Right lobe of liver (tissue), 4 donors: ENCODE results near the gene DPH3.

Experiments used
- POLR2A ChIP-seq: fragments of 450-650 bp; IDR thresholded peaks from one replicate; pipeline ENCODE4 v1.6.1; 2017; ENCODE audit warnings: antibody characterized with exemption, mild to moderate bottlenecking
- TF ChIP-seq, protein P1 (sequence below), 4 donors: fragments of 200-600 bp in 3 of 4; fragments of 450-650 bp in 1 of 4; IDR thresholded peaks; one replicate each; pipeline versions ENCODE4 v1.5.1 to v1.8.0; 2016 to 2022; ENCODE audit warnings: antibody characterized with exemption in 4 of 4, mild to moderate bottlenecking in 2 of 4
- donor health status: DM: no; HTN: no; CAD: no.
- donor health status: DM: no; HTN: no; CAD: no.
- donor health status: DM: no; HTN: yes; CAD: no.

DNA sequence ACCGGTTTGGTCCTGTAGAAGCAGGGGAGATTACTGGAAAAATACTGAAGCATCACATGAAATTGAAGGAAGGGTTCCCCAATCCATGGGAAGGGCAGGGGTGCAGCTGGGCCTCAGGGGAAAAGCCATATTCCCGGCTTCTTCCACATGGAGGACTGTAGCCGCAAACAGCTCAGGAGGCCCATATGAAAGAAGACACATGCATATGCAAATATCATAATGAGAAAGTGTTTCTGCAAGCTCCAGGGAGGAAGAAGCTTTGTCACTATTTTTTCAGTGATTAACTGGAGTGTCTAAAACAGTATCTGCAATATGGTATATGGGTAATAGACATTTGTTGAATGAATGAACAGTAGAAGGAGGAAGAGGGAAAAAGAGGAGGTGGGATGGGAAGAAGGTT lies 19.1 kb downstream of the DPH3 start:
- TF ChIP-seq, protein P1, sequence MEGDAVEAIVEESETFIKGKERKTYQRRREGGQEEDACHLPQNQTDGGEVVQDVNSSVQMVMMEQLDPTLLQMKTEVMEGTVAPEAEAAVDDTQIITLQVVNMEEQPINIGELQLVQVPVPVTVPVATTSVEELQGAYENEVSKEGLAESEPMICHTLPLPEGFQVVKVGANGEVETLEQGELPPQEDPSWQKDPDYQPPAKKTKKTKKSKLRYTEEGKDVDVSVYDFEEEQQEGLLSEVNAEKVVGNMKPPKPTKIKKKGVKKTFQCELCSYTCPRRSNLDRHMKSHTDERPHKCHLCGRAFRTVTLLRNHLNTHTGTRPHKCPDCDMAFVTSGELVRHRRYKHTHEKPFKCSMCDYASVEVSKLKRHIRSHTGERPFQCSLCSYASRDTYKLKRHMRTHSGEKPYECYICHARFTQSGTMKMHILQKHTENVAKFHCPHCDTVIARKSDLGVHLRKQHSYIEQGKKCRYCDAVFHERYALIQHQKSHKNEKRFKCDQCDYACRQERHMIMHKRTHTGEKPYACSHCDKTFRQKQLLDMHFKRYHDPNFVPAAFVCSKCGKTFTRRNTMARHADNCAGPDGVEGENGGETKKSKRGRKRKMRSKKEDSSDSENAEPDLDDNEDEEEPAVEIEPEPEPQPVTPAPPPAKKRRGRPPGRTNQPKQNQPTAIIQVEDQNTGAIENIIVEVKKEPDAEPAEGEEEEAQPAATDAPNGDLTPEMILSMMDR (IDR thresholded peaks at IDR 0.05) = no peak
- TF ChIP-seq POLR2A = no peak
